ENCODE data around the gene SYNGAP1. TPM values are rescaled to one million over a fixed set of nuclear protein-coding genes. Genes with fewer than 3 reads are reported as not detected.

SYNGAP1 gene
- total RNA-seq, 1 donor from 2014 or later, result 23.0 TPM

DNA sequence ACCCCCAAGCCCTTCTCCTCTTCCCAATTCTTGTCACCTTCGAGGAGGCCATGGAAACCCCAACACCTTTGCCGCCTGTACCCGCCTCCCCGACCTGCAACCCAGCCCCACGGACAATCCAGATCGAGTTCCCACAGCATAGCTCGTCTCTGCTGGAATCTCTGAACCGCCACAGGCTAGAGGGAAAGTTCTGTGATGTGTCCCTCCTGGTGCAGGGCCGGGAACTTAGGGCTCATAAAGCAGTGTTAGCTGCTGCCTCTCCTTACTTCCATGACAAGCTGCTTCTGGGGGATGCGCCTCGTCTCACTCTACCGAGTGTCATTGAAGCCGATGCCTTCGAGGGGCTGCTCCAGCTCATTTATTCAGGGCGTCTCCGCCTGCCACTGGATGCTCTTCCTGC lies 35.2 kb downstream of the SYNGAP1 start:
- DNase-seq (no peak), ATAC-seq (no peak)
- Histone ChIP-seq H3K27ac (peak overlapping the region; percentile 86), H3K36me3 (no peaks in the 10 kb centered on the region), H3K9me3 (no peaks in the 10 kb centered on the region), H3K27me3 (no peaks in the 10 kb centered on the region), H3K4me3 (peak overlapping the region; percentile 95), H3K4me1 (peaks cover 15% of the 10 kb centered on the region)
- intact Hi-C loops (cut with DNase I), result no loop called here
- TF ChIP-seq, protein P1, sequence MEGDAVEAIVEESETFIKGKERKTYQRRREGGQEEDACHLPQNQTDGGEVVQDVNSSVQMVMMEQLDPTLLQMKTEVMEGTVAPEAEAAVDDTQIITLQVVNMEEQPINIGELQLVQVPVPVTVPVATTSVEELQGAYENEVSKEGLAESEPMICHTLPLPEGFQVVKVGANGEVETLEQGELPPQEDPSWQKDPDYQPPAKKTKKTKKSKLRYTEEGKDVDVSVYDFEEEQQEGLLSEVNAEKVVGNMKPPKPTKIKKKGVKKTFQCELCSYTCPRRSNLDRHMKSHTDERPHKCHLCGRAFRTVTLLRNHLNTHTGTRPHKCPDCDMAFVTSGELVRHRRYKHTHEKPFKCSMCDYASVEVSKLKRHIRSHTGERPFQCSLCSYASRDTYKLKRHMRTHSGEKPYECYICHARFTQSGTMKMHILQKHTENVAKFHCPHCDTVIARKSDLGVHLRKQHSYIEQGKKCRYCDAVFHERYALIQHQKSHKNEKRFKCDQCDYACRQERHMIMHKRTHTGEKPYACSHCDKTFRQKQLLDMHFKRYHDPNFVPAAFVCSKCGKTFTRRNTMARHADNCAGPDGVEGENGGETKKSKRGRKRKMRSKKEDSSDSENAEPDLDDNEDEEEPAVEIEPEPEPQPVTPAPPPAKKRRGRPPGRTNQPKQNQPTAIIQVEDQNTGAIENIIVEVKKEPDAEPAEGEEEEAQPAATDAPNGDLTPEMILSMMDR (IDR thresholded peaks at IDR 0.05), result no peak

DNA sequence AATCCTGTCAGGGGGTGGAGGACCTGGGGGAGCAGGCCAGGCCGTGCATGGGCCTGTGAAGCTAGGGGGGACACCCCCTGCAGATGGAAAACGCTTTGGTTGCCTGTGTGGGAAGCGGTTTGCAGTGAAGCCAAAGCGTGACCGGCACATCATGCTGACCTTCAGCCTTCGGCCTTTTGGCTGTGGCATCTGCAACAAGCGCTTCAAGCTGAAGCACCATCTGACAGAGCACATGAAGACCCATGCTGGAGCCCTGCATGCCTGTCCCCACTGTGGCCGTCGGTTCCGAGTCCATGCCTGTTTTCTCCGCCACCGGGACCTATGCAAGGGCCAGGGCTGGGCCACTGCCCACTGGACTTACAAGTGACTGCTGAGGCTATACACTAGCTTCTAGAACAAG lies 36.3 kb downstream of the SYNGAP1 start:
- TF ChIP-seq, protein P1 (IDR thresholded peaks at IDR 0.05), result no peak
- Histone ChIP-seq H3K27me3 (no peaks in the 10 kb centered on the region), H3K27ac (no peak overlapping the region), H3K36me3 (no peaks in the 10 kb centered on the region), H3K9me3 (no peaks in the 10 kb centered on the region), H3K4me1 (peaks cover 15% of the 10 kb centered on the region), H3K4me3 (no peak overlapping the region)
- ATAC-seq (no peak), DNase-seq (no peak)
- intact Hi-C loops (cut with DNase I), result no loop called here

DNA sequence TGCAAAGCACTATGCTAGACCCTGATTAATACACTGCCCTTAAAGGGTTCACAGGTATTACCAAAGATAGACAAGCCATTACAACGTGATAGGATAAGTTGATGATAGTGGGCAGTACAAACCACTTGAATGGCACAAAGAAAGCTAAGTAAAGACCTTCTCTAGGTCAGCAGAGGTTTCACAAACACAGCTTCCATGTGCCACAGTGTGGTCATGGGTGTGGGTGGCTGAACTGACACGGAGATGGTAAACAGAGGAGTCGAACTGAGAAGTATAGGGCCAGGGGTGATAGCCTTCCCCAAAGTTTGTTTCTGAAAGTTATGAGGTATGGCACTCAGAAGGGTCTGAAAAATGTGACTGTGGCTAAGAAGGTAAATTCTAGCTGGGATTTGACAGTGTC lies 38.8 kb downstream of the SYNGAP1 start:
- ATAC-seq (no peak), DNase-seq (no peak)
- H3K27me3 ChIP-seq, result no peaks in the 10 kb centered on the region
- peaks cover 6% of the 10 kb centered on the region for H3K4me1 ChIP-seq
- H3K9me3 ChIP-seq, result no peaks in the 10 kb centered on the region
- H3K36me3 ChIP-seq, result no peaks in the 10 kb centered on the region
- TF ChIP-seq, protein P1 (IDR thresholded peaks at IDR 0.05), result no peak
- no peak overlapping the region for H3K4me3 ChIP-seq
- no peak overlapping the region for H3K27ac ChIP-seq
- intact Hi-C loops (cut with DNase I), result no loop called here

DNA sequence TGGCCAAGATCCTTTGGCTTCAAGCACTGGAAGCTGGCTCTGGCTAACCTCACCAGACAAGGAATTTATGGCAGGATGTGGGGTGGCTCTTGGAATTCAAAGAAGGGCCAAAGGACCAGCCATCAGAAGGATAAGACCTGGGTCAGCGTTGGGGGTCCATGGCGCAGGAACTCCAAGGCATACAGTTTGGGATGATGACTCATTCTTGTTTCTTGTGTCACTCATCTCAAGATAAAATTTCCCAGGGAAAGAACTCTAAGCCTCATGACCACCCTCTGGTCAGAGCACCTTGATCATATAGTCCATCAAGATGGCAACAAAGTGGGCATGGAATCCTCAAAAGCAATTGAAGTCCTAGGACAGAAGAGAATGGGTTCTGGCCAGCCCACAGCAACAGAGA lies 39.4 kb downstream of the SYNGAP1 start:
- Histone ChIP-seq H3K27me3 (no peaks in the 10 kb centered on the region), H3K9me3 (no peaks in the 10 kb centered on the region), H3K4me3 (no peak overlapping the region), H3K36me3 (no peaks in the 10 kb centered on the region), H3K4me1 (peaks cover 6% of the 10 kb centered on the region), H3K27ac (no peak overlapping the region)
- DNase-seq, result no peak
- ATAC-seq, result no peak
- TF ChIP-seq, protein P1 (IDR thresholded peaks at IDR 0.05), result no peak
- intact Hi-C loops (cut with DNase I), result no loop called here

DNA sequence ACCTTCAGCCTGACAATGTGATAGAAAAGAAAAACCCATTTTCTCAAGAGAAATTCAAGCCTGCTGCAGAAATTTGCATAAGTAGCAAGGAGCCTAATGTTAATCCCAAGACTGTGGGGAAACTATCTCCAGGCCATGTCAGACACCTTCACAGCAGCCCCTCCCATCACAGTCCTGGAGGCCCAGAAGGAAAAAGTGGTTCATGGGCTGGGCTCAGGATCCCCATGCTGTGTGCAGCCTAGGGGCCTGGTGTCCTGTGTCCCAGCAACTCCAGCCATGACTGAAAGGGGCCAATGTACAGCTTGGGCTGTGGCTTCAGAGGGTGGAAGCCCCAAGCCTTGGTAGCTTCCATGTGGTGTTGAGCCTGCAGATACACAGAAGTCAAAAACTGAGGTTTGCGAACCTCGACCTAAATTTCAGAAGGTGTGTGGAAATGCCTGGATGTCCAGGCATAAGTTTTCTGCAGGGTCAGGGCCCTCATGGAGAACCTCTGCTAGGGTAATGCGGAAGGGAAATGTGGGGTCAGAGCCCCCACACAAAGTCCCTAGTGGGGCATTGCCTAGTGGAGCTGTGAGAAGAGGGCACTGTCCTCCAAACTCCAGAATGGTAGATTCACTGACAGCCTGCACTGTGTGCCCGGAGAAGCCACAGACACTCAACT lies 46.3 kb downstream of the SYNGAP1 start:
- Histone ChIP-seq H3K27ac (no peak overlapping the region), H3K9me3 (no peaks in the 10 kb centered on the region), H3K4me1 (no peaks in the 10 kb centered on the region), H3K36me3 (no peaks in the 10 kb centered on the region), H3K4me3 (no peak overlapping the region), H3K27me3 (no peaks in the 10 kb centered on the region)
- TF ChIP-seq, protein P1 (IDR thresholded peaks at IDR 0.05), result no peak
- DNase-seq (no peak), ATAC-seq (no peak)
- intact Hi-C loops (cut with DNase I), result no loop called here

DNA sequence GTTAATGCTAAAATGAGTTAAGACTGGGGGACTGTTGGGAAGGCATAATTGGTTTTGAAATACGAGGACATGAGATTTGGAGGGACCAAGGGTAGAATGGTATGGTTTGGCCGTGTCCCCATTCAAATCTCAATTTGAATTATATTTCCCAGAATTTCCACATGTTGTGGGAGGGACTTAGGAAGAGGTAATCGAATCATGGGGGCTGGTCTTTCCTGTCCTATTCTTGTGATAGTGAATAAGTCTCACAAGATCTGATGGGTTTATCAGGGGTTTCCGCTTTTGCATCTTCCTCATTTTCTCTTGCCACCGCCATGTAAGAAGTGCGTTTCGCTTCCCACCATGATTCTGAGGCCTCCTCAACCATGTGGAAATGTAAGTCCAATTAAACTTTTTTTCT lies 47.2 kb downstream of the SYNGAP1 start:
- H3K4me1 ChIP-seq, result no peaks in the 10 kb centered on the region
- ATAC-seq (no peak), DNase-seq (no peak)
- no peak overlapping the region for H3K4me3 ChIP-seq
- TF ChIP-seq, protein P1 (IDR thresholded peaks at IDR 0.05), result no peak
- H3K27me3 ChIP-seq, result no peaks in the 10 kb centered on the region
- intact Hi-C loops (cut with DNase I), result no loop called here
- no peak overlapping the region for H3K27ac ChIP-seq
- H3K9me3 ChIP-seq, result no peaks in the 10 kb centered on the region
- H3K36me3 ChIP-seq, result no peaks in the 10 kb centered on the region
